ENCODE results near the gene TMEM63A.

TMEM63A gene

GRCh38 chr1:225907341-225907740 is 25.2 kb upstream of the TMEM63A start:
- H3K27ac ChIP-seq: no peak overlapping the region

DNA sequence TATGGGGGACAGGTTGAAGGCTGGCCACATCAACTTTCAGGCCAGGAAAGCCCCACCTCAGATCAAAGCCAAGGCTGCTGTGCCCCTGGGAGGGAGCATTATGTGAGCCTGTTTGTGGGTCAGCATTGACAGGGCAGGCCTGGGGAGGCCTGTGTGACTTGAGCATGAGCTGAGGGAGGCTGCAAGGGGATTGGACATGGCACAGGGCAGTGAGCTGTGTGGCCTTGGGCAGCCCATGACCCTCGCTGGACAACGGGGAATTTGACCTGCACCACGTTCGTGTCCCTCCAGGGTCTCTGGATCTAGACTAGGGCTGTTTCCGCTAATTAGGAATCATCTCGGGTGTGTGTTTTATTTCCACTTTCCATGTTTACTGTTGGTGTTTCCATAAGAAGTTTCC is 24.3 kb upstream of the TMEM63A start:
- no peaks in the 10 kb centered on the region for H3K27me3 ChIP-seq (ENCODE audit: insufficient read depth, low read depth)
- H3K4me3 ChIP-seq (IDR thresholded peaks at IDR 0.05; ENCODE audit: insufficient read depth, low read depth, low read length): no peak overlapping the region
- H3K4me2 ChIP-seq: no peak overlapping the region
- TF ChIP-seq, protein P1, sequence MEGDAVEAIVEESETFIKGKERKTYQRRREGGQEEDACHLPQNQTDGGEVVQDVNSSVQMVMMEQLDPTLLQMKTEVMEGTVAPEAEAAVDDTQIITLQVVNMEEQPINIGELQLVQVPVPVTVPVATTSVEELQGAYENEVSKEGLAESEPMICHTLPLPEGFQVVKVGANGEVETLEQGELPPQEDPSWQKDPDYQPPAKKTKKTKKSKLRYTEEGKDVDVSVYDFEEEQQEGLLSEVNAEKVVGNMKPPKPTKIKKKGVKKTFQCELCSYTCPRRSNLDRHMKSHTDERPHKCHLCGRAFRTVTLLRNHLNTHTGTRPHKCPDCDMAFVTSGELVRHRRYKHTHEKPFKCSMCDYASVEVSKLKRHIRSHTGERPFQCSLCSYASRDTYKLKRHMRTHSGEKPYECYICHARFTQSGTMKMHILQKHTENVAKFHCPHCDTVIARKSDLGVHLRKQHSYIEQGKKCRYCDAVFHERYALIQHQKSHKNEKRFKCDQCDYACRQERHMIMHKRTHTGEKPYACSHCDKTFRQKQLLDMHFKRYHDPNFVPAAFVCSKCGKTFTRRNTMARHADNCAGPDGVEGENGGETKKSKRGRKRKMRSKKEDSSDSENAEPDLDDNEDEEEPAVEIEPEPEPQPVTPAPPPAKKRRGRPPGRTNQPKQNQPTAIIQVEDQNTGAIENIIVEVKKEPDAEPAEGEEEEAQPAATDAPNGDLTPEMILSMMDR (conservative IDR thresholded peaks at IDR 0.05; ENCODE audit: low read depth, low read length): no peak
- H3K9ac ChIP-seq: no peak overlapping the region
- H3K27ac ChIP-seq: no peak overlapping the region
- no peaks in the 10 kb centered on the region for H3K4me1 ChIP-seq (ENCODE audit: low read depth, poor library complexity, severe bottlenecking)
- H3K36me3 ChIP-seq (ENCODE audit: insufficient read depth): no peaks in the 10 kb centered on the region
- H3K79me2 ChIP-seq (ENCODE audit: insufficient read depth, low read depth): no peaks in the 10 kb centered on the region
- no peaks in the 10 kb centered on the region for H4K20me1 ChIP-seq (ENCODE audit: insufficient read depth)
- no peak overlapping the region for H2AFZ ChIP-seq (ENCODE audit: low read depth)

More at GRCh38 chr1:225907341-225907740, 25.2 kb upstream of the TMEM63A start:
- no peaks in the 10 kb centered on the region for H3K27me3 ChIP-seq (ENCODE audit: insufficient read depth, low read depth)
- no peaks in the 10 kb centered on the region for H4K20me1 ChIP-seq (ENCODE audit: insufficient read depth)
- no peak overlapping the region for H3K4me3 ChIP-seq (IDR thresholded peaks at IDR 0.05; ENCODE audit: insufficient read depth, low read depth, low read length)
- H3K36me3 ChIP-seq (ENCODE audit: insufficient read depth): no peaks in the 10 kb centered on the region
- H3K79me2 ChIP-seq (ENCODE audit: insufficient read depth, low read depth): no peaks in the 10 kb centered on the region
- TF ChIP-seq, protein P1 (conservative IDR thresholded peaks at IDR 0.05; ENCODE audit: low read depth, low read length): no peak
- H3K9ac ChIP-seq: no peak overlapping the region
- no peak overlapping the region for H3K4me2 ChIP-seq
- no peaks in the 10 kb centered on the region for H3K4me1 ChIP-seq (ENCODE audit: low read depth, poor library complexity, severe bottlenecking)
- no peak overlapping the region for H2AFZ ChIP-seq (ENCODE audit: low read depth)

DNA sequence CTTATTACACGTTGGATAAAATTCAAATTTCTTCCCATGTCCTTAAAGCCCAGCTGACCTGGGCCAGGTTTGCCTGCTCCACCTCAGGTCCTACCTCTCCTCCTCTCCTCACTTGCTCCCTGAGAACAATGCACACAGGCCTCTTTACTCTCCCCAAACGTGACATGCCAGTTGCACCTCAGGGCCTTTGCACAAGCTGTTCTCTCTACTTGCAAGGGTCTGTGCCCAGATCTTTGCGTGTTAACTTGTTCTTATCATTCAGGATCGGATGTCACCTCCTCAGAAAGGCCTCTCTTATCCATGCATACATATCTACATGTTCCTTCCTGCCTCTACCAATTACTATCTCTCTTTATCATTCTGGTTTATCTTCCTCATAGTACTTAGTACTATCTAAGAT is 21.4 kb upstream of the TMEM63A start:
- Histone ChIP-seq H4K20me1 (ENCODE audit: insufficient read depth) (no peaks in the 10 kb centered on the region), H3K79me2 (ENCODE audit: insufficient read depth, low read depth) (no peaks in the 10 kb centered on the region), H3K4me2 (no peak overlapping the region), H3K4me3 (IDR thresholded peaks at IDR 0.05; ENCODE audit: insufficient read depth, low read depth, low read length) (no peak overlapping the region), H3K9ac (no peak overlapping the region), H3K27me3 (ENCODE audit: insufficient read depth, low read depth) (no peaks in the 10 kb centered on the region), H2AFZ (ENCODE audit: low read depth) (no peak overlapping the region), H3K4me1 (ENCODE audit: low read depth, poor library complexity, severe bottlenecking) (peaks cover 5% of the 10 kb centered on the region), H3K27ac (no peak overlapping the region), H3K36me3 (ENCODE audit: insufficient read depth) (no peaks in the 10 kb centered on the region)
- TF ChIP-seq, protein P1 (conservative IDR thresholded peaks at IDR 0.05; ENCODE audit: low read depth, low read length): no peak

GRCh38 chr1:225899044-225899925 is 17.1 kb upstream of the TMEM63A start:
- H3K4me3 ChIP-seq (IDR thresholded peaks at IDR 0.05; ENCODE audit: insufficient read depth, low read depth, low read length): no peak overlapping the region
- H2AFZ ChIP-seq (ENCODE audit: low read depth): no peak overlapping the region
- H3K27me3 ChIP-seq (ENCODE audit: insufficient read depth, low read depth): no peaks in the 10 kb centered on the region
- H3K36me3 ChIP-seq (ENCODE audit: insufficient read depth): no peaks in the 10 kb centered on the region
- H3K9ac ChIP-seq: no peak overlapping the region
- H4K20me1 ChIP-seq (ENCODE audit: insufficient read depth): no peaks in the 10 kb centered on the region
- H3K4me2 ChIP-seq: no peak overlapping the region
- TF ChIP-seq, protein P1 (conservative IDR thresholded peaks at IDR 0.05; ENCODE audit: low read depth, low read length): no peak
- H3K27ac ChIP-seq: no peak overlapping the region
- peaks cover 42% of the 10 kb centered on the region for H3K4me1 ChIP-seq (ENCODE audit: low read depth, poor library complexity, severe bottlenecking)
- no peaks in the 10 kb centered on the region for H3K79me2 ChIP-seq (ENCODE audit: insufficient read depth, low read depth)
